GM21619 (cell line): Measurements from ENCODE around the gene ABCF1.

Experiments
- ATAC-seq: cut with Tn5 transposase; IDR thresholded peaks from one replicate; pipeline ENCODE4 v1.9.1; 2021; ENCODE audit not compliant: unreplicated experiment

Gene ABCF1

GRCh38 chr6:30599625-30600324 lies 28.5 kb downstream of the ABCF1 start:
- ATAC-seq: no peak

DNA sequence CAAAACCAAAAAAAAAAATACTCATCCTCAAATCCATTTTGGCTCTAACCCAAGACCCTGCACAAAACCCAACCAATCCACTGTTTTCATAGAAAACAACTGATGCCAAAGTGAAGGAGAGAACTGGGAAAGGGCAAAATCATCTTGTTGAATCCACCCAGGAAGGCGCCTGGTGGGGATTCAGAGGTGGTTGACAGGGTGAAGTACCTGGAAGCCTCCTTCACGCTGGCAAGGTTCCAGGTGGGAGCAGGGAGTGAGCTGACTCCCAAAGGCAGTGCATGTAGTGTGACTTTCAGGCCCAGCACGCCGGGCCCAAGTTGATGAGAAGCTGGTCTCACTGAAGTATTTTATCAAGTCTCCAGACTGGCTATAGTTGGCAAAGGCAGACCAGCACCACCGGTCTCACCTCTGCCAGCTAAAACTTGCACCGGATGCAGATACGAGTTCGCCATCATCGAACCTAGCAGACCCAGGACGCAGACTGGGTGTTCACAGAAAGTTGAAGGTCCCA lies 29.3 kb downstream of the ABCF1 start:
- ATAC-seq: no peak

DNA sequence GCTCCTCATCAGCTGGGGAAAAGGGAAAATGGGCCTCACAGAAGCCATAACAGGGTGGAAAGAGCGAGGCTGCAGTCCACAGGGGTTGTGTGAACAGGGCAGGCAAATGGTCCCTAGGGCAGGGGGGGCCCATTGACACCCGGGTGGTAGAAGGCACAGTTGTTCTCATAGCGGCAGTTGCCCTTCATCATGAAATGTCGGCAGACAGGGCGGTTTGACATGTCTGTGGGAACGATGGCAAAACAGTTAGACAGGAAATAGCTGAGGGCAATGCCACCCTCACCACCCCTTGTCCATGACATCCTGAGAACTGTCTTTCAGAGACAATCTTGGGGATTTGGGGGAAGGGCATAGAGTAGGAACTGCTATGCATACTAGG lies 30.2 kb downstream of the ABCF1 start:
- ATAC-seq: no peak

DNA sequence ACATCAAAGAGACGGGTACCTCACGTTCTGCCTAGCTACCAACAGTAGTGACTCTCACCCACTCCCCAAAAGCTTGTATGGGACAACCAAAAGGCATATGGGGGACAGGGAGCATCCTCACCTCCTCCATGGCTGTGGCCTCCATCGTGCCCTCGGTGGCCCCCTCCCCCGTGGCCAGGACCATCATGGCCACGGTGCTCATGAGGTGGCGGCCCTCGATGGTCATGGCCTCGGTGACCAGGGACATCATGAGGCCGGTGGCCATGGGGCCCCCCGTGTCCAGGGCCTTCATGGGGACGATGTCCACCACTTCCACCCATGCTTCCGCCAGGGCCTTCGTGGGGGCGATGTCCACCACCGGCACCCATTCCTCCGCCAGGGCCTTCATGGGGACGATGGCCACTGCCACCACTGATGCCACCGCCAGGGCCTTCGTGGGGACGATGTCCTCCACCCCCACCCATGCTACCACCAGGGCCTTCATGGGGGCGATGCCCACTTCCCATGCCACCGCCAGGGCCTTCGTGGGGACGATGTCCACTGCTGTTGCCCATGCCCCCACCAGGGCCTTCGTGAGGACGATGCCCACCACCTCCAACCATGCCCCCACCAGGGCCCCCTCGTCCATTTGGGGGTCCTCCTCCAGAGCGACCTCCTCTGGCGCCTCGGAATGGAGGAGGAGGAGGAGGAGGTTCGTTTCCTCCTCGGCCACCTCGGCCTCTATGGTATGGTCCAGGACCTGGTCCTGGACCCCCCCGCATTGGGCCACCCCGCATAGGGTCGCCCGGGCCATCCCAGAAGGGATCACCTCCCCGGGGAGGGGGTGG lies 30.8 kb downstream of the ABCF1 start:
- no peak for ATAC-seq

- no peak for ATAC-seq
These were observed 32.7 kb downstream of the ABCF1 start for GRCh38 chr6:30603961-30604360.

GRCh38 chr6:30610065-30610464 lies 38.8 kb downstream of the ABCF1 start:
- ATAC-seq: no peak

- ATAC-seq: no peak
These were observed 40.1 kb downstream of the ABCF1 start for GRCh38 chr6:30611150-30611855.

DNA sequence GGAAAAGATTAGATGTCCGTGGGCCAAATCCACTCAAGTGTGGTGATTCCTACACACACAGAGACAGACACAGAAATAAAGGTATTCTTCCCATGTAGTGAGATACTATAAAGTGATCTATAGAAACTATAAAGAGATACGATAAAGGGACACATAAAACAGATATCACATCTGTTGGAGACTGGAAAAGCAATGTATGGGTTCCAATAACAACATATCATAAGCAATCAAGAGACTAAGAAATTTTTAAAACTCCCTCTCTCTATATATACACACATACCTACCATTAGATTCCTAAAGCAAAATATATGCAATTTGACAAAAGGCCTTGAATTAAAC lies 40.6 kb downstream of the ABCF1 start:
- ATAC-seq: no peak

DNA sequence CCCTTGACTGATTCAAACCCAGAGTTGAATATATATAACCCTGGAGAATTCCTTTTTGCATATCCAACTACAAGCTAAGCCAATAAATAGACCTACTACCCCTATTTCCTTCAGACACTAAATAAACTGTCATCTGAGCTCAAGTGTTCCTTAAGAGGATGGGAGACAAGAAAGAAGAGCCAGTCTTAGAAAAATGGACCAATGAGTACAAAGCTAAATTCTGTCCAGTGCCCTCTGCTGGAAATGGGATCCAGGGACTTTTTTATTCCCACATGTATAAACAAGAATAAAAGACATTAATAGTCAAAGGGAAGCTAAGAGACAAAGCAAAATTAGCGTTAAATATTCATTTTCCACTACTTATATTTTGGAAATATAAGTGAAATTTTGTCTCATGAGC lies 41.0 kb downstream of the ABCF1 start:
- ATAC-seq: no peak

DNA sequence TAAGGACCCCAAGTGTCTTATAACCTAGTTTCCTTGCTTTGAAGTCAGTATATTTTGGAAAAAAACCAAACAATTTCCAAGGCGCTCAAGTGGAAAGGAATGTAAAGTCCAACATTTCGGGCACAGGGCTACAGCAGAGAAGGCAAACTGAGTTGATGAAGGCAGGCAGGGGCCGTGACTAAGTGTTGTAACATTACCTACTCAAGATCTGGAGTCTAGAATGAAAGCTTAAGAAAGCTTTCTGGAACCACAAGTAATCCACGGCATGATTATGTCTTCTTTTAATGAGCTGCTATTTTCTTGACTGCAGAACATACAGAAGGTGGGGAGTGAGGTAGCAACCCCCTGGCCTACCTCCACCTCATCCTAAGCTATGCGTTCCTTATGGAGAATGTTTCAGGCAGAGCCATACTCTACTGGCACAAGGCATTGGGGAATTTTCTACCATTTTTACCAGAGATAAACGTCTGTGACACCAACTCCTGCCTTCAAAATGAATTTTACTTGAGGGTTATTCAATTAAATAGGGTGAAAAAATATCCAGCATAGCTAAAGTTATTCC lies 41.5 kb downstream of the ABCF1 start:
- no peak for ATAC-seq

GRCh38 chr6:30613251-30614043 lies 42.2 kb downstream of the ABCF1 start:
- no peak for ATAC-seq

DNA sequence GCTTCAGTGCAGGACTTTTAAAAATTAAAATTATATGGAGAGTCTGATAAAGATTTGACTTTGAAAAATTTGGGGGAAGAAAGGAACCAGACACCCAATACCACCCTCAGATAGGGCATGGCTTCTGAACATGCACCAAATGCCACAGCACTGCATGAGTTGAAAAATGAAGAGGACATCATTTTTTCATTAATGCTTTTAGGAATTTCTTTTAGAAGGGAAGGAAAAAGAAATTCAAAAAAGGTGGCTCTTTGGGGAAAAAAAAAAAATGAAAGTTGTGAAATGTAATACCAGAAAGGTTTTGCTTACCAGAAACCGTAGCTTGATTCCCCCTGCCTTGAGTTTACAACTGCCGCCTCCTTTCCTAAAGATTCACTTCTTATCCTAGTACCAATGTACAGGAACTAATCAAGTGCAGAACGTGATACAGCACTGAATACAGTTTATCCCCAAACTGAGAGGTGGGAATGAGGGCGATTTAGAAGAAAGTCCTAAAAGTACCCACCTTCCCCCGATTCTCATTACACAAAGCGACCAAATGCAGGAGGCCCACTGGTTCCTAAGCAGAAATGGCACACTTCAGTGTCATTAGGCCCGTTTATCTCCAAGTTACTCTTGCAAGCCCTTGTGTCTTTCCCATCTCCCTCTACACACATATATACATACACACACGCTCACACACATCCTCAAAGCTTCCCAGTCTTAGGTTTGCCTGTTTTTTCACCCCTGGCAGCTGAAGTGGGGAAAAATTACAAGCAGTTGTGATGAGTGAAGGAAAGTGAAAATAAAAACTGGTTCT lies 43.0 kb downstream of the ABCF1 start:
- ATAC-seq: no peak

- ATAC-seq: peak; percentile 42
These were observed 43.6 kb downstream of the ABCF1 start for GRCh38 chr6:30614843-30615218.

DNA sequence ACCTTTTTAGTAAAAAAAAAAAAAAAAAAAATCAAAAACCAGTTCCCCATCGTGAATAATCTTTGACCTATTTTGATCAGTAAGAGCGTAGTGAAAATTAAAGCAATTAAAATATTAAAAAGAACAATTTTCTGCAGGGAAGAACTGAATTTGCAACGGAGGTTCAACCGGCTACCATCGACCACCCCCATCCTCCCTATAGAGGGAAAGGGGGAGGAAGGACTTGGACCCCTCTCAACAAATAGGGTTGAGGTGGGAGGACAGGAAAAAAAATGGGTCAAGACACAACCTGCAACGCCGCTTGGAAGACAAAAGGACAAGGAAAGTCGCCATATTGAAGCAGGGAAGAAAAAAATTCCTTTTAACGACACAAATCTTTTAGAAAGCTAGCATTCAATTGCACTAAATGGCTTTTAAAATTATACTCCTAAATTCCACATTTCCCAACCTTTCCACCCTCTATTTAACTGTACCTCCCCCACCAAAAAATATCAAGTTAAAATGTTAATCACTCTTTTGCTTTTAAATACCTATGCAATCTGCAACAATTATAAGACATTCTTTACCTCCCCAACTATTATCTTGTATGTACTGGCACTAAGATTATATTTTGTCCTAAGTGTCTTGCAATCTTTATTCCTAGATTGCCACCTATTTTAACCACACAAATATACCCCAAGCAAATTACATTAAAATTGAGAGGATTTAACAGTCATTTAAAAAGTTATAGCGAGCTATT lies 44.1 kb downstream of the ABCF1 start:
- ATAC-seq: no peak

DNA sequence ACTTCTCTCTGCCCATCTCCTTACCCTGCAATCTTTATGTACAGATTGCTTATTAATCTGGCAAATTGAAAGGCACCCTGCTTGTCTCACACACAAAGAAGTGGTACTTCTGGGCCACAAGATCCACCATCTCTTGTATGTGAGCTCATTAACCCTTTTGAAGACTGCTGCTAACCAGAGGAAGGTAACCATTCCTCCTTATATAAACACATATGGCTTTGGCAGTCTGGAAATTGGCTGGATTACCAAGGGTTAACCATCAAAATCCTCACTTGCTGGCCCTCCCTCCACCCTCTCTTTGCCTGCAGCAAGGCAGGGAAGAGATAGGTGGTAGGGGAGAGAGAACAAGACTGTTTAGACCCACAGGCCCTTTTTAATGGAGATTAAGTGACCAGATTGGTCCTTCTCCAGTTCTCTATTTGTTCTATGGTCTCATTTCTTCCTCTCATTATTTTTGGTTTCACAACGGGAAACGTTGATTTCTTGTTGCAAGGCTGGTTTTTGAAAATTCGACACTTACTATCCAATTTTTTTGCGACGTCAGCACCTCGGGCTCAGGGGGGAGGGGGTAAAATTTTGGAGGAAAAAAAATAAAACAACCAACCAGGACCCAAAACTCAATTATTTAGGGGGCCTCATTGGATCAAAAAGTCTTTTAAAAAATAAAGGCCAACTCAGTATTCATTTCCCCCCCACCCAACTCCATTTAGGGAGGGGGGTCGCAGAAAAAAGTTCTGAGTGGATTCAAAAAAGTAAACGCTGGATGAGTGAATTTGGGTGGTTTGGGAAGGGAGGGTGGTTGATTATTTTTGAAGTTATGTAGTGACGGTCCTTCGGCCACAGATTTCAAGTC lies 44.9 kb downstream of the ABCF1 start:
- ATAC-seq: no peak

GRCh38 chr6:30616811-30617564 lies 45.7 kb downstream of the ABCF1 start, which contains the start of gene PPP1R10:
Gene PPP1R10, minus strand, starts transcription at chr6:30617243. Its CDS starts 7,299 bp downstream, at chr6:30609944.
- ATAC-seq: peak; percentile 66

GRCh38 chr6:30617565-30618269 lies 46.5 kb downstream of the ABCF1 start, which contains the start of gene MRPS18B:
Gene MRPS18B, plus strand, starts transcription at chr6:30617840. Its CDS starts 26 bp downstream, at chr6:30617866.
- peak; percentile 61 for ATAC-seq
